ENCODE measurements around the gene BTN3A1. TPM values are rescaled to one million over a fixed set of nuclear protein-coding genes. Genes with fewer than 3 reads are reported as not detected.
"Not testable (repeated sequence)": the region's sequence is repeated elsewhere in the genome, so short reads cannot be mapped to it uniquely, and the experiment has no call there.

BTN3A1 gene
- total and polyA plus RNA-seq, 2 donors (not counting 1 experiment from before 2014, with no cell fraction given) = 31.6 to 42.9 TPM

DNA sequence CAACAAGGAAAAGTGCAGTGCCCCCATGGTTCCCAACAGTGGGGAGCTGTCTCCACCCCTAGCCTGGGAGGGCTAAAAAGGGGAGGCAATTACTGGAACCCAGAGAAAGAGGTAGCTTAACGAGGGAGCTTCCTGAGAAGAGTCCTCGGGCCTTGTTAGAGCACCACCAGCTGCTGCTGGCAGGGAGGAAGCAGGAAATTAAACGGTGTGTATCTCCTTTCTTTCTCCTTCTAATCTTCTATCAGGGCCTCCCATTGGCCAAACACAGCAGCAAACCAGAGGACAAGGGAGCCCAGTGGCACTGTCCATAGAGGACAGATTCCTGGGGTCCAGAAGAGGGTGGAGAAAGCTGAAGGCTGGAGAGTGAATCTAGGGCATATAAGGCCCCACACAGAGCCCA is 26.8 kb upstream of the BTN3A1 start:
- TF ChIP-seq, protein P1, sequence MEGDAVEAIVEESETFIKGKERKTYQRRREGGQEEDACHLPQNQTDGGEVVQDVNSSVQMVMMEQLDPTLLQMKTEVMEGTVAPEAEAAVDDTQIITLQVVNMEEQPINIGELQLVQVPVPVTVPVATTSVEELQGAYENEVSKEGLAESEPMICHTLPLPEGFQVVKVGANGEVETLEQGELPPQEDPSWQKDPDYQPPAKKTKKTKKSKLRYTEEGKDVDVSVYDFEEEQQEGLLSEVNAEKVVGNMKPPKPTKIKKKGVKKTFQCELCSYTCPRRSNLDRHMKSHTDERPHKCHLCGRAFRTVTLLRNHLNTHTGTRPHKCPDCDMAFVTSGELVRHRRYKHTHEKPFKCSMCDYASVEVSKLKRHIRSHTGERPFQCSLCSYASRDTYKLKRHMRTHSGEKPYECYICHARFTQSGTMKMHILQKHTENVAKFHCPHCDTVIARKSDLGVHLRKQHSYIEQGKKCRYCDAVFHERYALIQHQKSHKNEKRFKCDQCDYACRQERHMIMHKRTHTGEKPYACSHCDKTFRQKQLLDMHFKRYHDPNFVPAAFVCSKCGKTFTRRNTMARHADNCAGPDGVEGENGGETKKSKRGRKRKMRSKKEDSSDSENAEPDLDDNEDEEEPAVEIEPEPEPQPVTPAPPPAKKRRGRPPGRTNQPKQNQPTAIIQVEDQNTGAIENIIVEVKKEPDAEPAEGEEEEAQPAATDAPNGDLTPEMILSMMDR (conservative IDR thresholded peaks at IDR 0.05 in 1 of 2, IDR thresholded peaks at IDR 0.05 in 1 of 2; ENCODE audit: low read depth in 1 of 2, low read length in 2 of 2) = no peak
- no peak for TF ChIP-seq EZH2 (IDR thresholded peaks at IDR 0.05; ENCODE audit: low read length, missing control alignments)
- Histone ChIP-seq H4K20me1 (ENCODE audit: control insufficient read depth, extremely low read depth, insufficient read depth, low read length) (no peaks in the 10 kb centered on the region), H3K27me3 (ENCODE audit: control insufficient read depth, insufficient read depth, low read length) (no peaks in the 10 kb centered on the region)

DNA sequence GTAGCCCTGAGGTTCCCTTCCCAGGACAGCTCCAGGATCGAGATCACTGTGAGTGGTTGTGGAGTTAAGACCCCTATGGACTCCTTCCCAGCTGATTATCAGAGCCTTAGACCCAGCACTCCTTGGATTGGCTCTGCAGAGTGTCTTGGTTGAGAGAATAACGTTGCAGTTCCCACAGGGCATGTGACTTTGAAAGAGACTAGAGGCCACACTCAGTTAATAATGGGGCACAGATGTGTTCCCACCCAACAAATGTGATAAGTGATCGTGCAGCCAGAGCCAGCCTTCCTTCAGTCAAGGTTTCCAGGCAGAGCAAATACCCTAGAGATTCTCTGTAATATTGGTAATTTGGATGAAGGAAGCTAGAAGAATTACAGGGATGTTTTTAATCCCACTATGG is 24.4 kb upstream of the BTN3A1 start:
- H3K27ac ChIP-seq (ENCODE audit: insufficient read depth, low read length) = no peak overlapping the region
- H3K4me3 ChIP-seq (replicated peaks in 1 of 4; ENCODE audit: control extremely low read depth in 1 of 4, insufficient read depth in 1 of 4, low read depth in 3 of 4, low read length in 4 of 4) = no peak overlapping the region
- H4K20me1 ChIP-seq (ENCODE audit: control insufficient read depth, extremely low read depth, insufficient read depth, low read length) = no peaks in the 10 kb centered on the region
- no peaks in the 10 kb centered on the region for H3K4me1 ChIP-seq (ENCODE audit: control insufficient read depth, extremely low read depth, insufficient read depth, low read length)
- no peaks in the 10 kb centered on the region for H3K79me2 ChIP-seq (ENCODE audit: control insufficient read depth, insufficient read depth, low read length)
- TF ChIP-seq EZH2 (IDR thresholded peaks at IDR 0.05; ENCODE audit: low read length, missing control alignments) = no peak
- TF ChIP-seq, protein P1 (conservative IDR thresholded peaks at IDR 0.05 in 1 of 2, IDR thresholded peaks at IDR 0.05 in 1 of 2; ENCODE audit: low read depth in 1 of 2, low read length in 2 of 2) = no peak
- no peak overlapping the region for H2AFZ ChIP-seq (ENCODE audit: low read length)
- no peak for DNase-seq (ENCODE audit: low read depth in 2 of 2)
- no peaks in the 10 kb centered on the region for H3K9me3 ChIP-seq (ENCODE audit: control insufficient read depth, insufficient read depth, low read depth, low read length)
- no peaks in the 10 kb centered on the region for H3K36me3 ChIP-seq (ENCODE audit: control insufficient read depth, insufficient read depth, low read length)
- no peaks in the 10 kb centered on the region for H3K27me3 ChIP-seq (ENCODE audit: control insufficient read depth, insufficient read depth, low read length)
- no peak overlapping the region for H3K4me2 ChIP-seq (ENCODE audit: extremely low read depth, insufficient read depth, low read length)
- no peak overlapping the region for H3K9ac ChIP-seq (ENCODE audit: insufficient read depth, low read length)

More for the DNA sequence above, 26.8 kb upstream of the BTN3A1 start:
- Histone ChIP-seq H3K79me2 (ENCODE audit: control insufficient read depth, insufficient read depth, low read length) (no peaks in the 10 kb centered on the region), H3K9ac (ENCODE audit: insufficient read depth, low read length) (no peak overlapping the region), H3K9me3 (ENCODE audit: control insufficient read depth, insufficient read depth, low read depth, low read length) (no peaks in the 10 kb centered on the region), H3K36me3 (ENCODE audit: control insufficient read depth, insufficient read depth, low read length) (no peaks in the 10 kb centered on the region), H2AFZ (ENCODE audit: low read length) (no peak overlapping the region), H3K4me3 (replicated peaks in 1 of 4; ENCODE audit: control extremely low read depth in 1 of 4, insufficient read depth in 1 of 4, low read depth in 3 of 4, low read length in 4 of 4) (no peak overlapping the region), H3K4me2 (ENCODE audit: extremely low read depth, insufficient read depth, low read length) (no peak overlapping the region), H3K27ac (ENCODE audit: insufficient read depth, low read length) (no peak overlapping the region), H3K4me1 (ENCODE audit: control insufficient read depth, extremely low read depth, insufficient read depth, low read length) (no peaks in the 10 kb centered on the region)
- DNase-seq (ENCODE audit: low read depth in 2 of 2) = no peak

DNA sequence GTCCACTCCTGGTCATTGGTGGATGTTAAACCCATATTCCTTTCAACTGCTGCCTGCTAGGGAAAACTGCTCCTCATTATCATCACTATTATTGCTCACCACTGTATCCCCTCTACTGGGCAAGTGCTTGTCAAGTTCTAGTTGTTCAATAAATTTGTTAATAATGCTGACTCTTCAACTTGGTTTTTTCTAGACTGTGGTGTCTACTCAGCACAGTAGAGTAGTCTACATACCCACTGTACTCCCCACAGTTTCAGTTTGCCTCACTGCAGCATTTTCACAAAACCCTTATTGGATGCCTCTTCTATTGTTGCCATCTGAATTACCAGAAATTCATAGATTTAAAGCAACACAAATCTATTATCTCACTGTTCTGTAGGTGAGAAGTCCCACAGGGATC is 23.9 kb upstream of the BTN3A1 start:
- H3K4me3 ChIP-seq (replicated peaks in 1 of 4; ENCODE audit: control extremely low read depth in 1 of 4, insufficient read depth in 1 of 4, low read depth in 3 of 4, low read length in 4 of 4); H3K9me3 ChIP-seq (ENCODE audit: control insufficient read depth, insufficient read depth, low read depth, low read length); H3K4me1 ChIP-seq (ENCODE audit: control insufficient read depth, extremely low read depth, insufficient read depth, low read length); H3K79me2 ChIP-seq (ENCODE audit: control insufficient read depth, insufficient read depth, low read length); H3K9ac ChIP-seq (ENCODE audit: insufficient read depth, low read length); H3K36me3 ChIP-seq (ENCODE audit: control insufficient read depth, insufficient read depth, low read length); H3K27me3 ChIP-seq (ENCODE audit: control insufficient read depth, insufficient read depth, low read length); H3K4me2 ChIP-seq (ENCODE audit: extremely low read depth, insufficient read depth, low read length); H4K20me1 ChIP-seq (ENCODE audit: control insufficient read depth, extremely low read depth, insufficient read depth, low read length); H2AFZ ChIP-seq (ENCODE audit: low read length); H3K27ac ChIP-seq (ENCODE audit: insufficient read depth, low read length); DNase-seq (ENCODE audit: low read depth in 2 of 2): not testable (repeated sequence)

Measured in fibroblast of lung (primary cell).